ENCODE data around the gene NTM.

DNA sequence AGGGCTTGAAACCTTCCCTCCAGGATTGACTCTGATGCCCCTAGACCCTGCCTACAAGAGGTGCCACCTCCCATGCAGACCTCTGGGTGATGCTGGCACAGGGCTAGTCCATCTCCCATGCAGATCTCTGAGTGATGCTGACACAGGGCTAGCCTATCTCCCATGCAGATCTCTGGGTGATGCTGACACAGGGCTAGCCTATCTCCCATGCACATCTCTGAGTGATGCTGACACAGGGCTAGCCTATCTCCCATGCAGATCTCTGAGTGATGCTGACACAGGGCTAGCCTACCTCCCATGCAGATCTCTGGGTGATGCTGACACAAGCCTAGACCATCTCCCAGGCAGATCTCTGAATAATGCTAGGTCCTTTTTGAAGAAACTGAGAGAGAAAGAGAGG lies 321.7 kb downstream of the NTM start:
- TF ChIP-seq, protein P1, sequence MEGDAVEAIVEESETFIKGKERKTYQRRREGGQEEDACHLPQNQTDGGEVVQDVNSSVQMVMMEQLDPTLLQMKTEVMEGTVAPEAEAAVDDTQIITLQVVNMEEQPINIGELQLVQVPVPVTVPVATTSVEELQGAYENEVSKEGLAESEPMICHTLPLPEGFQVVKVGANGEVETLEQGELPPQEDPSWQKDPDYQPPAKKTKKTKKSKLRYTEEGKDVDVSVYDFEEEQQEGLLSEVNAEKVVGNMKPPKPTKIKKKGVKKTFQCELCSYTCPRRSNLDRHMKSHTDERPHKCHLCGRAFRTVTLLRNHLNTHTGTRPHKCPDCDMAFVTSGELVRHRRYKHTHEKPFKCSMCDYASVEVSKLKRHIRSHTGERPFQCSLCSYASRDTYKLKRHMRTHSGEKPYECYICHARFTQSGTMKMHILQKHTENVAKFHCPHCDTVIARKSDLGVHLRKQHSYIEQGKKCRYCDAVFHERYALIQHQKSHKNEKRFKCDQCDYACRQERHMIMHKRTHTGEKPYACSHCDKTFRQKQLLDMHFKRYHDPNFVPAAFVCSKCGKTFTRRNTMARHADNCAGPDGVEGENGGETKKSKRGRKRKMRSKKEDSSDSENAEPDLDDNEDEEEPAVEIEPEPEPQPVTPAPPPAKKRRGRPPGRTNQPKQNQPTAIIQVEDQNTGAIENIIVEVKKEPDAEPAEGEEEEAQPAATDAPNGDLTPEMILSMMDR (conservative IDR thresholded peaks at IDR 0.05; ENCODE audit: low read length) = no peak
- no peak for TF ChIP-seq EZH2phosphoT487 (IDR thresholded peaks at IDR 0.05; ENCODE audit: borderline replicate concordance)

All from Loucy (cell line).